NCI-H2196 (cell line): ENCODE measurements around the gene CLEC4D.
A peak's percentile ranks its signal among the peaks of the same experiment; 100 is the strongest.
"Not testable (repeated sequence)": the region's sequence is repeated elsewhere in the genome, so short reads cannot be mapped to it uniquely, and the experiment has no call there.

Source experiments
- DNase-seq: peaks from one replicate; lab custom pipeline; 2025; ENCODE audit not compliant: unreplicated experiment; lab: John Stamatoyannopoulos, UW

CLEC4D gene

DNA sequence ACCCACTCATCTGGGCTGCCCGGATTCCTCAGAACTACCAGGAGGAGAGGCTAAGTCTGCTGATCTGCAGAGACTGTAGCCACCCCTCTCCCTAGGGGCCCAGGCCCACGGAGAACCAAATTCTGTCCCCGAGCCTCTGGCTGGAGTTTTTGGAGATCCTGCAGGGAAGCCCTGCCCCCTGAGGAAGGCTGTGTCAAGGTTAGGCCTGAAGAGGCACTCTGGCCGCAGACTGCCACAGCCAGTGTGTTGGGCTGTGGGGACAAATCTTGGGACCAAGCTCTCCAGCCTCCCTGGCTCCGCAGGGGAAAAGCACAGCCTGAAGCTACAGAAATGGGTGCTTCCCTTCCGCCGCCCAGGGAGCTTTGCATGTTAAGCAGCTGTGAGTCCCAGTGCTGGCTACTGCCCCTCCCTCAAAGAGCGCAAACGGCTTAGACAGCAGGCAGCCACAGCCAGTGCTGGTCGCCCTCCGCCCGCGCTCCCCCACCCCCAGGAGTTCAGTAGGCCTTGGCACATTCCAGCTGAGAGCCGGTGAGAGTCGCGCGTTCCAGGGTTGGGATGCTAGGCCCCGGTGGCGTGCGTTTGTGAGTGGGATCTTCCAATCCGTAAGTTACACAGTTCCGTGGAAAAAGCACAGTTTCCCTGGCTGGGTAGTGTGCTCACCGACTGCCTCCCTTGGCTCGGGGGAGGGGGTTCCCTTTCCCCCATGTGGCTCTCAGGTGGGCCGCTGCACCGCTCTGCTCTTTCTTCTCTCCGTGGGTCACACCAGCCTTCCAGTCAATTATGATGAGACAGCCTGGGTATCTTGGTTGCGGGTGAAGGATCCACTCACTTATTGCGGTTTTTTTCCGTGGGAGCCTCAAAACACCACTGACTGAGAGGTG lies 14.2 kb downstream of the CLEC4D start:
- no peak for DNase-seq

DNA sequence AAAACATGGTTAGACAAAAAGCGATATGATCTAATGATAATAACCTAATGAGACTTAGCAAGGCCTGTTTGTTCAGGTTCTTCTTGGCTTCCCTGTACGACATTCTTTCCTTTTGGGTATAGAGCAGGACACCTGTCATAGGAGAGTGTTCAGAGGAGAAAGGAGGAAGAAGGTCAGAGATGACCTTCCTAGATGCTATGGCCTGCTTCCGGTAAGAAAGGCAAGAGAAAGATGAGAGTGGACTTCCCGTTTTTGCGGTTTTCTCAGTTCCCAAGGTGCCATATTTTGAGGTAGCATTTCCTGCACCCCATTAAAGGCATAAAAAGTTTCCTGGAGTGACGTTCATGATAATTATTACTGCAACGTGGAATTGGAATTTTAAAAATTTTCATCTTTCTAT lies 18.7 kb downstream of the CLEC4D start:
- no peak for DNase-seq

DNA sequence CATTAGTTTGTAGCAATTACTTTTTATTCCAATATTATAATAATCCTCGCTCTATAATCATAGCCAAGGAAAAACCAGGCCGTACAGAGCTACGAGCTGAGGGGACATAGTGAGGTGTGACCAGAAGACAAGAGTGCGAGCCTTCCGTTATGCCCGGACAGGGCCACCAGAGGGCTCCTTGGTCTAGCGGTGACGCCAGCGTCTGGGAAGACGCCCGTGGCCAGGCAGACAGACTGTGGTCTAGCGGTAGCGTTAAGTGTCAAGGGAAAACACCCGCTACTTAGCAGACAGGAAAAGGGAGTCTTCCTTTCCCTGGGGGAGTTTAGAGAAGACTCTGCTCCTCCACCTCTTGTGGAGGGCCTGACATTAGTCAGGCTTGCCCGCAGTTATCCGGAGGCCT lies 24.5 kb downstream of the CLEC4D start:
- not testable (repeated sequence) for DNase-seq

DNA sequence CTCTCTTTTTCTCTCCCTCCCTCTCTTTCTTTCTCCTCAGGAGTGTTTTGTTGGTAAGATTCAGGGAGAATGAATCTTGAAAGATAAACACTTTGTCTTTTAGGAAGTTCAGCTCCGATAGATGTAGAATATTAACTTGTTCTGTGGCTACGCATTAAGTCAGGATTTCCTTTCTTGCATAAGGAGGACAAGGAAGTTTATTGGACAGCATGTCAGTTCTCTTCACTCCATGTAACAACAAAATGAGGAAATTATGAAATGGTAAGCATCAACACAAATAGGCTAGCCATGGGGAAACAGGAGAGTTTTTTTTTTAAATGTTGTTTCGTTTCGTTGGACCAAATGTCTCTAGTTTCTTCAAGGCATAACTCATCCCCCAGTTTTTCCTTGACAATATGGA lies 27.5 kb downstream of the CLEC4D start, which contains the start of gene CLEC4E:
Gene CLEC4E (minus strand): TSS at position 75 of the 400 bp plus-strand sequence. CDS start 108 bp downstream, outside the sequence.
- DNase-seq, result not testable (repeated sequence)

DNA sequence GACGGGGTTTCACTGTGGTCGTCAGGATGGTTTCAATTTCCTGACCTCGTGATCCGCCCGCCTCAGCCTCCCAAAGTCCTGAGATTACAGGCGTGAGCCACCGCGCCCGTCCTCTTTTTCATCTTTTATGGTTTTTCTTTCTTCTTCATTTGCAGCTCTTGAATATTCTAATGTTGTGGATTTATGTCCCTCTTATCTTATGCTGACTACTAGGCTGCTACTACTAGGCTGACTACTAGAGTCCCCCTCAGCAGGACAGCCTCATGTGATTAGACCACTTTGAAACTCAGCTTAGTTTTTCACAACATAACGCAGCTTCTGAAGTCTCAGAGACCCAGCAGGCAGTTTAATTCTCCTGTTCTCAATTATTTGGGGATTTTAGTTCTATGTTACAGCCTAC lies 28.3 kb downstream of the CLEC4D start:
- DNase-seq, result no peak

DNA sequence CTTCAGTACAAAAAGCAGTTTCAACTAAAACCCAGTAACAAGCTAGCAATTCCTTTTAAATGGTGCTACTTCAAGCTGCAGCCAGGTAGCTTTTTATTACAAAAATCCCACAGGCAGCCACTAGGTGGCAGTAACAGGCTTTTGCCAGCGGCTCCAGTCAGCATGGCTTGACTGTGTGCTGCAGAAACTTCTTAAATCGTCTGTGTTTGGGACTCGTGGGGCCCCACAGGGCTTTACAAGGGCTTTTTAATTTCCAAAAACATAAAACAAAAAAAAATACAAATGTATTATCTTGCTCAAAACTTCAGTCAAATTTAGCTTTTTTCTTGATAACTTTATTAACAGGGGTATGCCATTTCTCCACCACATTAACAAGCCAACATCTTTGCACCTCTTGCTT lies 31.0 kb downstream of the CLEC4D start:
- peak; percentile 39 for DNase-seq

DNA sequence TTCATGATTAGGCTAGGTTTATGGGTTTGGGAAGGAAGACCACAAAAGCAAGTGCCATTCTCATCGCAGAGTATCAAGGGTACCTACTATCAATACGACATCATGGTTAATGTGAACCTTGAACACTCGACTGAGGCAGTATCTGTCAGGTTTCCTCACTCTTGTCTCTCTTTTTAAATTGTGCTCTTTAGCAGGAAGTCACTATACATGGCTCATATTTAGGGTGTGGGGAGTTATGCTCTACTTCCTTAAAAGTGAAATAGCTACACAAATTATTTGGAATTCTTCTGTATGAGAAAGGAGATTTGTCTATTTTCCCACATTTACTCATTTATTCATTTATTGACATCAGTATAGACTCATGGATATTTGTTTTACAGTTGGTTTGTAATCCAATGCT lies 33.3 kb downstream of the CLEC4D start:
- DNase-seq, result no peak

DNA sequence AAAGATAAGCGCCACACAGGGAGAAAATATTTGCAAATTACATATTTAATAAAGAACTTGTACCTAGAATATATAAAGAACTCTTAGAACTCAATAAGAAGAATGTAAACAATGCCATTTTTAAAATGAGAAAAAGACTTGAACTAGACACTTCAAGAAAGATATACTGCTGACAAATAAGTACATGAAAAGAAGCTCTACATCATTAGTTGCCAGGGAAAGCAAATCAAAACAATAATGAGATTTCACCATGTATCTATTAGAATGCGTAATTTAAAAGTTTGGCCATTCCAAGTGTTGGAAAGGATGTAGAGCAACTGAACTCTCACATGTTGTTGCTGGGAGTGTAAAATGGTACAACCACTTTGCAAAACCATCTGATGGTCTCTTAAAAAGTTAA lies 34.3 kb downstream of the CLEC4D start:
- DNase-seq, result no peak

DNA sequence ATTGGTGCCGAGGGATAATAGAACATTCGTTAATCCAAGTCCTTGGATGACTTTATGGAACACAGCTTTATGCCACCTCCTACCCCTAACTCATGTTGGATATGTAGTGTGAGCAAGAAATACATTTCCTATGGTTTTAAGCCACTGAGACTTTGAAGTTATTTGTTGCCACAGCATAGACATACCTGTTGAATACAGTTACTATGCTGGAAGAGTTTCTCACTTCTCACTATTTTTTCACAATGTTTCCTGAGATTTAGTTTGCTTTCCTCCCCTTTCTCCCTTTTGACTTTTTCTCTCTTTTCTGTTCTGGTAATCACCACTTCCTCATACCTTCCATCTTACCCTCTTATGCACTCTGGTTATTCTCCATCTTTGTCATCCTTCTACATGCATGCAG lies 34.9 kb downstream of the CLEC4D start:
- no peak for DNase-seq

DNA sequence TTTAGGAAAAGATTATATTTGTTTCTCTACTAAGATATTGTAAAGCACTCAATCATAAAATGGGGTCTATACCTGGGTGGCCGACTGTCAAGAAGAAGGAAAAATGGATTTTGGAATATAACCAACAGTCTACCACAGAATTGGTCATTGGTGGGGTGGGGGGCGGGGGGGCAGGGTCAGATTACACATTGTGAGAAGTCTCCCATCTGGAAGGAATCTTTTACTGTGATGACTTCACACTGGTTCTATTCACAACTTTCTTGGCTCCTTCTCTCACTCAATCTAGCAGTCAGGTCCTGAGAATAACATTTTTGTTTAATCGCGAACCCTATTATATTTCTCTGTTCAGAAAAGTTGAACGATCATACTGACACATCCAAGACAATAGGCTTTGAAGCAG lies 36.1 kb downstream of the CLEC4D start:
- no peak for DNase-seq

DNA sequence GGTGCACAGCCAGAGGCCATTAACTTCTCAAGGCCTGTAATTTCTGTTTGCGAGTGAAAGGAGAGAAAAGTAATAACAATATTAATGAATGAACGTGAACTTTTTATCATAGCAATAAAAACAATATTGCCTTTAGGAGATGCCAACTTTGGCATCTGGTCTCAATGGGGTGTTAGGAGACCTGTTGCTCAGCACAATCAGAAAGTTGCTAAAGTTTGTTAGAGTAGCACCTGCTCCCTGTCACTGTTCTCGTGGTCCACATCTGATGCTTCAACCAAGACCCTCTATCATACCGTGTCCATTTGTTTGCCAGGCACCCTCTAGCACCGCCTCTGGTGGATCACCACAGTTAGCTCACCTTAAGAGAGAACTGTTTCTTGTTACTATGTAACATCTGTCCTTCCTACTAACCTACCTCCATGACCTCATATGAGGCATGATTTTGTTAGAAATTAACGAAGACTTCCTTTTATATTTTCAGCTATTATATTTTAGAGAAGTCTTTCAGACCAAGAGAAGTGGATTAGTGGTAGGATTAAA lies 39.9 kb downstream of the CLEC4D start:
- DNase-seq, result no peak

DNA sequence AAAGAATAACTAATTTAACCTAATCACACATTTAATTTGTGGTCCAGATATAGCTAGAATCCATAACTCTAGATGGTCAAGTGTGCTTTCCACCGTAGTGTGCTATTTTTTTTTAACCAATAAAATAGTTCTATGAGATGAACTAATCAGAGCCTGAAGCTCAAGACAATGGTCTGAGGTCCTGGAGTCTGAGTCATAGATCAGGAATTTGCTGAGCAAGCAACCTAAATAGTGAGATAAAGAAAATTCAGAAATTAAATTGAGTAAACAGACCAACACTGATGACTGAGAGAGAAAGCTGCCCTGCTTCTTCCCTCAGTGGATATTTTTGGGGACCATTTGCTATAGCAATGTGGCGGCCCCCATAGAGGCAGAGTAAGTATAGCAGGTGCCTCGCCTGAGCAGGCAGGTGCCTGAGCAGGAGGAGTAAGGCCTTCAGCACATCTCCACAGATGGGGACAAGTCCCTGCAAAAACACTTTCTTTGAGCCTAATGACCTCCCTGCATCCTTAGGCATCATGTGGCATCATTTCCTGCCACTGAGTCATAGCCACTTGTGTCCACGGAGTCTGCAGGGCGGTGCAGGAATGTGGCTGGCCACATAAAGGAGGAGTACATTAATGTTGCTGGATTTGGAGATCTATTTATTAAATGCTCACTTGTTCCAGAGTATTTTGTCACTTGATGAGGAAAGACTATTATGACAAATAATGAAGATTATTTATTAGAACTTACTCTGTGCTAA lies 41.3 kb downstream of the CLEC4D start:
- no peak for DNase-seq

DNA sequence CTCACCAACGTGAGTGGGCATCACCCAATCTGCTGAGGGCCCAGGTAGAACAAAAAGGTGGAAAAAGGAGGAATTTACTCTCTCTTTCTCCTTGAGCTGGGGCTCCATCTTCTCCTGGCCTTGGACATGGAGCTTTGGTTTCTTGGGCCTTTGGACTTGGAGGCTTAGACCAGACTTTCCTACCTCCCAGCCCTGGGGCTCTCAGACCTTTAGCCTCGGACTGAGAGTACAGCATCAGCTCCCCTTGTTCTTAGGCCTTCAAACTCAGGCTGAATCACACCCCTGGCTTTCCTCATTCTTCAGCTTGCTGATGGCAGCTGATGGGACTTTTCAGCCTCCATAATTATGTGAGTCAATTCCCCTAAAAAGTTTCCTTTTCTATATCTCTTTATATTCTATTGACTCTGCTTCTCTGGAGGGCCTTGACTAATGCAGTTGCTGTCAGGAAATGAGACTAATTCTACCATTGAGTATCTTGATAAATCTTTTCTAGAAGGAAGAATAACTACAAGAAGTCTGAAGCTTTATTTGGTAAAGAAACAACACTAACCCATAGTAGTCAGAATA lies 43.3 kb downstream of the CLEC4D start:
- DNase-seq, result no peak

DNA sequence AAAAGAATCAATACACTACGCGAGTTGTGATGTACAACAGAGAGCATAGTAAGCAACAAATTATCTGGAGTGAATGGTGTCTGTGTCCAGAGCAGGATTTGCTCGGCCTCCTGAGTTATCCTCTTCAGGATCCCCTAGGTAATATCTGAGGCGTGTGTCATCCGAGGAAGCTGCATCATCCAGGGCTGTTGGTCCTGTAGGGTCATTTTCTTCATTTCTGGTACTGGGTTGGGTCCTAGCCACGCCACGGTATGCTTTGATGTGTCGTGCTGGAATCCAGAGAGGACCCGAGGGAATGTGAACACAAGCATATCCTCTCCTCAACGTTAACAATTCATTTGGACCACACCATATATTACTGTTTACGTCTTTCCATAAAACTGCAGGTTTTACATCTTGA lies 46.4 kb downstream of the CLEC4D start:
- DNase-seq, result no peak

DNA sequence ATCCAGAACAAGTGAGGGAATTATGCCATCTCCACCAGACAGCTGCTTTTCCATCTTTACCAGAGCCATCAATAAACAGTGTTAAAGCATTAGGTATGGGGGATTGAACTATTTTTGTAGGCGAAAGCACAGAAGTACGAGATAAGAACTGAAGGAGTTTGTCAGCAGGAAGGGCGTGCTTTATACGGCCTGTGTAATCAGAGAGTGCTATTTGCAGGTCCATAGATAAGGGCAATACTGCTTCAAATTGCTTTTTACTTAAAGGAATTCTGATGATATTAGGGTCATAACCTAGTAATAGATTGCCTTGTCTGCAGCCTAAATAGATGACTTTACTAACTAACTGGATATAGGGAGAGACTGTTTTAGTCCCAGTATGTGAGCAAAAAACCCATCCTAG lies 47.7 kb downstream of the CLEC4D start:
- DNase-seq, result no peak

DNA sequence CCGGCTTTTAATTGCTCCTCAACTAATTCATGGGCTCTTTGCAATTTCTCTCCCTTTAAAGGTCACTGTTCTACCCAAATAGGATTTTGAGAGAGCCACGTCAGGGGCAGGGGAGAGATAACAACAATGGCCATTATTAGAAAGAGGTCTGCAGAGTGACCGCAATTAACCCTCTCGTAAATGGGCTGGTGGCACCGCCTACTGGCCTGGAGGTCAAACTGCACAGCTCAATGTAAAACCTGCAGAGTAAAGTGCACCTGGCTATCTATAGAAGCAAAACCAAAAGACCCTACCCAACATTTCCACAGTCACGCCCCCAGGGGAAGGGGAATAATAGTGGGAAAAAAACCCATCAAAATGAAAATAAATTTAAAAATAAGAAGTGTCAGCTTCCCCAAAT lies 49.0 kb downstream of the CLEC4D start:
- no peak for DNase-seq

DNA sequence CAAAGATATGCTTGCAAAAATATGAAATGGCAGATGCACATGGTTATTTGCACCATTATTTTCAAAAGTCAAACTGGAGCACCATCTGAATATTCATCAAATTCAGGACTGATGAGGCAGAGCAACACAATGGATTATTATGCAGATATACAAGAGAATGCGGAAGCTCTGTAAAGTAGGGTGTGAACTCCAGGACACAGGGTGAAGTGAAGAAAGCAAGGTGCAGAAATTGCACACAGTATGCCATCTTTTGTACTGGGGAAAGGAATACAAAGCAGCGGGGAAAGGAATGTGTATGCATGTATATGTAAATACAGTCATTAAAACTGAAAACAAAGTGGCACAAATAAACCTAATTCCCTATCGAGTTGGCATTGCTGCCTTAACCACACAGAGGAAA lies 50.1 kb downstream of the CLEC4D start:
- DNase-seq, result no peak

DNA sequence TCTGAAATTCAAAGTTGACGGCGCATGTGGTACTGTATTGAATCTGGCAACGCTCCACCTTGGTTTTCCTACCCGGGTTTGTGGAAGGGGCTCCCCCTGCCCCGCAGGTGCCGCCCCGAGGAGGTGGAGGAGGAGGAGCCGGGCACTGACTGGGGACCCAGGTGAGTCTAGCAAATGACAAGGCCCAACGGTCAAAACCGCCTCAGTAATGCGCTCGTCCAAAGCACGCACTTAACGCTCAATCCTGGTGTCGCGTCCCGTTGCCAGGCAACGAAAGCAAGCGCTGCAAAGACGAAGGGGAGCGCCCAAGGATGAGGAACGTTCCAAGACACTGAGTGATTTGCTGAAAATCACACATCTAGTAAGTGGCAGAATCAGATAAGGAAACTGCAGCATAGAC lies 51.4 kb downstream of the CLEC4D start:
- DNase-seq, result no peak

DNA sequence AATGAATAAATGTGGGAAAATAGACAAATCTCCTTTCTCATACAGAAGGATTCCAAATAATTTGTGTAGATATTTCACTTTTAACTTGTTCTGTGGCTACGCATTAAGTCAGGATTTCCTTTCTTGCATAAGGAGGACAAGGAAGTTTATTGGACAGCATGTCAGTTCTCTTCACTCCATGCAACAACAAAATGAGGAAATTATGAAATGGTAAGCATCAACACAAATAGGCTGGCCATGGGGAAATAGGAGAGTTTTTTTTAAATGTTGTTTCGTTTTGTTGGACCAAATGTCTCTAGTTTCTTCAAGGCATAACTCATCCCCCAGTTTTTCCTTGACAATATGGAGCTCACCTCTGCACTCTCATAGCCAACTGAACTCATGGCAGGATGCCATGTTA lies 52.7 kb downstream of the CLEC4D start:
- DNase-seq, result not testable (repeated sequence)

DNA sequence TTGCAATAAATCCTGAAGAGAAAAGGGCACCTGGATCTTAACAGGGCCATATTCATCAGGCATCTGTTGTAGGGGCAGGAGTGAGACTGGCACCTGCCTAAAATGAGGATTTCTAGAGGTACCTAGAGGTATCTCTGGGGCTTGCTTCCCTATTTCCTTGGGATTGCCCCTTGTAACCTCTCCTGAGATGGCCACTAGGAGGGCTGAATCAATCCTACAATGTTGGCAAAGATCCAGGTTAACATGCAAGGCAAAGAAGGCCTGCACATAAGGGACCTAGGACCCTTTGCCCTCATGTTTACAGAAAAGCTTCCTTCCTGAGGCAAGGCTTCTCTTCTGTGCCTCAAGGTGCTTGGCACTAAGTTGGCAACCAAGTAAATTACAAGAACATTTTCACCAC lies 53.2 kb downstream of the CLEC4D start:
- no peak for DNase-seq
